Uterus (tissue), 4 donors: Measurements from ENCODE around the gene EXOC2. TPM values are rescaled to one million over a fixed set of nuclear protein-coding genes. Genes with fewer than 3 reads are reported as not detected.

Source experiments
- DNase-seq, 2 donors: peaks; one replicate each; pipeline ENCODE4 v3.0.0-alpha.2; 2019 to 2020
- H3K27ac ChIP-seq, 2 donors: fragments of 200-600 bp; sonication (generic); 1 replicate in 1 of 2; 2 replicates in 1 of 2; pipeline ENCODE4 v1.5.1; 2016 to 2018
- H3K27me3 ChIP-seq, 2 donors: fragments of 200-600 bp; sonication (generic); one replicate each; pipeline ENCODE4 v1.5.1; 2018 to 2019; ENCODE audit warnings: control low read depth in 1 of 2
- H3K36me3 ChIP-seq, 2 donors: fragments of 200-600 bp; sonication (generic); one replicate each; pipeline ENCODE4 v1.5.1; 2019; ENCODE audit warnings: control low read depth in 1 of 2
- H3K4me1 ChIP-seq, 2 donors: fragments of 200-600 bp; sonication (generic); one replicate each; pipeline ENCODE4 v1.5.1; 2018 to 2019; ENCODE audit warnings: control low read depth in 1 of 2
- H3K4me3 ChIP-seq, 2 donors: fragments of 200-600 bp; sonication (generic); 1 replicate in 1 of 2; 2 replicates in 1 of 2; pipeline ENCODE4 v1.5.1; 2018 to 2019; ENCODE audit warnings: mild to moderate bottlenecking in 1 of 2
- H3K9me3 ChIP-seq, 2 donors: fragments of 200-600 bp; sonication (generic); one replicate each; pipeline ENCODE4 v1.5.1; 2019; ENCODE audit warnings: control low read depth in 1 of 2
- CTCF ChIP-seq, 4 experiments: fragments of 200-600 bp in 2 of 4; fragments of 450-650 bp in 2 of 4; sonication (generic) in 2 of 4; IDR thresholded peaks; one replicate each; pipeline ENCODE4 v1.5.1; 2016 to 2019; ENCODE audit warnings: antibody characterized with exemption in 4 of 4, mild to moderate bottlenecking in 2 of 4, moderate library complexity in 1 of 4
- POLR2A ChIP-seq, 2 donors: fragments of 450-650 bp; IDR thresholded peaks; one replicate each; pipeline ENCODE4 v1.6.1; 2016; ENCODE audit warnings: antibody characterized with exemption in 2 of 2, mild to moderate bottlenecking in 1 of 2, moderate library complexity in 1 of 2
- intact Hi-C: fragments of 100-400 bp; cut with DNase I; formaldehyde crosslinking; loops from one replicate; pipeline ENCODE4 v1.15.1; 2023; ENCODE audit warnings: low total_unique reads
- total RNA-seq, 4 donors: library from RNA; depleted of rRNA in 3 of 4; stranded (reverse); fragments of >200 nt in 3 of 4; gene quantifications; one replicate each; pipeline versions ENCODE4 v1.1.0 to v1.2.4, GENCODE V29; 2014 to 2023
- donor health status: DM: yes; HTN: yes; CAD: no.

Gene EXOC2
- total RNA-seq, 4 donors from 2014 or later = 12.3 to 27.0 (median 22.9) TPM

- intact Hi-C loops = no loop called here
- H3K27me3 ChIP-seq = no peaks in the 10 kb centered on the region
- H3K9me3 ChIP-seq = no peaks in the 10 kb centered on the region
- no peaks in the 10 kb centered on the region for H3K4me1 ChIP-seq
- no peak for DNase-seq
- H3K27ac ChIP-seq = no peak overlapping the region
- no peak overlapping the region for H3K4me3 ChIP-seq
- H3K36me3 ChIP-seq = no peaks in the 10 kb centered on the region
- TF ChIP-seq CTCF (IDR thresholded peaks at IDR 0.05) (no peak), POLR2A (IDR thresholded peaks at IDR 0.05) (no peak)
These were observed 239.8 kb downstream of the EXOC2 start for GRCh38 chr6:453152-453551.

- Histone ChIP-seq H3K4me1 (no peaks in the 10 kb centered on the region), H3K27ac (no peak overlapping the region), H3K36me3 (no peaks in the 10 kb centered on the region), H3K27me3 (no peaks in the 10 kb centered on the region), H3K9me3 (no peaks in the 10 kb centered on the region), H3K4me3 (no peak overlapping the region)
- DNase-seq = no peak
- intact Hi-C loops = no loop called here
- TF ChIP-seq POLR2A (IDR thresholded peaks at IDR 0.05) (no peak), CTCF (IDR thresholded peaks at IDR 0.05) (no peak)
These were observed 240.5 kb downstream of the EXOC2 start for GRCh38 chr6:452301-453067.

- H3K9me3 ChIP-seq = no peaks in the 10 kb centered on the region
- no peak overlapping the region for H3K4me3 ChIP-seq
- no peaks in the 10 kb centered on the region for H3K27me3 ChIP-seq
- H3K4me1 ChIP-seq = no peaks in the 10 kb centered on the region
- no peaks in the 10 kb centered on the region for H3K36me3 ChIP-seq
- no peak for DNase-seq
- no peak overlapping the region for H3K27ac ChIP-seq
- TF ChIP-seq POLR2A (IDR thresholded peaks at IDR 0.05) = no peak
- TF ChIP-seq CTCF (IDR thresholded peaks at IDR 0.05) = no peak
- intact Hi-C loops = no loop called here
These were observed 241.1 kb downstream of the EXOC2 start for GRCh38 chr6:451847-452246.

GRCh38 chr6:451336-451735, 241.6 kb downstream of the EXOC2 start:
- no peak overlapping the region for H3K4me3 ChIP-seq
- intact Hi-C loops = no loop called here
- no peaks in the 10 kb centered on the region for H3K4me1 ChIP-seq
- H3K36me3 ChIP-seq = no peaks in the 10 kb centered on the region
- DNase-seq = no peak
- no peaks in the 10 kb centered on the region for H3K9me3 ChIP-seq
- no peaks in the 10 kb centered on the region for H3K27me3 ChIP-seq
- TF ChIP-seq CTCF (IDR thresholded peaks at IDR 0.05) (no peak), POLR2A (IDR thresholded peaks at IDR 0.05) (no peak)
- H3K27ac ChIP-seq = no peak overlapping the region

- intact Hi-C loops = no loop called here
These were observed 243.2 kb downstream of the EXOC2 start for GRCh38 chr6:449486-450419.

More at GRCh38 chr6:449486-450419, 243.2 kb downstream of the EXOC2 start:
- Histone ChIP-seq H3K27ac (no peak overlapping the region), H3K27me3 (no peaks in the 10 kb centered on the region), H3K4me3 (no peak overlapping the region), H3K4me1 (no peaks in the 10 kb centered on the region), H3K9me3 (no peaks in the 10 kb centered on the region), H3K36me3 (no peaks in the 10 kb centered on the region)
- DNase-seq = no peak
- TF ChIP-seq CTCF (IDR thresholded peaks at IDR 0.05) = no peak
- TF ChIP-seq POLR2A (IDR thresholded peaks at IDR 0.05) = no peak
